Neural cell (in vitro differentiated cells): ENCODE measurements around the gene CDK5RAP2. TPM values are rescaled to one million over a fixed set of nuclear protein-coding genes. Genes with fewer than 3 reads are reported as not detected.

Experiments
- H2AFZ ChIP-seq: fragments of 200-600, 300-800 bp; sonication (generic), shearing (Covaris generic); 2 replicates; pipeline ENCODE4 v1.6.0; 2014; ENCODE audit warnings: low read depth, mild to moderate bottlenecking, antibody characterized with exemption, low read length, moderate library complexity
- H3F3A ChIP-seq: fragments of 200-600 bp; shearing (Covaris generic); 2 replicates; pipeline ENCODE4 v1.6.1; 2016; ENCODE audit warnings: mild to moderate bottlenecking, moderate library complexity, mixed read lengths, antibody characterized with exemption, low read length; ENCODE audit not compliant: insufficient read depth, poor library complexity, severe bottlenecking
- H3K27ac ChIP-seq: fragments of 200-600, 300-800 bp; sonication (generic), shearing (Covaris generic); 2 replicates; pipeline ENCODE4 v1.5.1; 2014; ENCODE audit warnings: mild to moderate bottlenecking, low read length, moderate library complexity
- H3K27me3 ChIP-seq: fragments of 300-800, 200-600 bp; sonication (generic), shearing (Covaris generic); 2 replicates; pipeline ENCODE4 v1.6.0; 2014; ENCODE audit warnings: mild to moderate bottlenecking, low read depth, low read length, moderate library complexity; ENCODE audit not compliant: insufficient read depth
- H3K36me3 ChIP-seq: fragments of 300-800, 200-600 bp; sonication (generic), shearing (Covaris generic); 2 replicates; pipeline ENCODE4 v1.5.1; 2014; ENCODE audit warnings: mild to moderate bottlenecking, antibody characterized with exemption, low read length, moderate library complexity; ENCODE audit not compliant: insufficient read depth
- H3K4me2 ChIP-seq: fragments of 300-800, 200-600 bp; sonication (generic), shearing (Covaris generic); 2 replicates; pipeline ENCODE4 v1.6.0; 2014; ENCODE audit warnings: mild to moderate bottlenecking, low read length
- H3K4me3 ChIP-seq: fragments of 300-800, 200-600 bp; sonication (generic), shearing (Covaris generic); 2 replicates; pipeline ENCODE4 v1.5.1; 2014; ENCODE audit warnings: mild to moderate bottlenecking, low read length, moderate library complexity
- H3K79me2 ChIP-seq: fragments of 200-600 bp; shearing (Covaris generic); replicated peaks from 2 replicates; pipeline ENCODE4 v1.6.0; 2014; ENCODE audit warnings: mild to moderate bottlenecking, low read length, moderate library complexity; ENCODE audit not compliant: insufficient read depth
- H3K9ac ChIP-seq: fragments of 300-800, 200-600 bp; sonication (generic), shearing (Covaris generic); 2 replicates; pipeline ENCODE4 v1.6.1; 2016; ENCODE audit warnings: mild to moderate bottlenecking, low read length, mixed read lengths
- H3K9me2 ChIP-seq: fragments of 200-600 bp; shearing (Covaris generic); 2 replicates; pipeline ENCODE4 v1.6.1; 2016; ENCODE audit warnings: mild to moderate bottlenecking, low read length, mixed read lengths; ENCODE audit not compliant: insufficient read depth
- H3K9me3 ChIP-seq: fragments of 200-600, 300-800 bp; sonication (generic), shearing (Covaris generic); 2 replicates; pipeline ENCODE4 v1.6.1; 2016; ENCODE audit warnings: mild to moderate bottlenecking, mixed run types, low read length, moderate library complexity, mixed read lengths
- H4K20me1 ChIP-seq: fragments of 200-600 bp; shearing (Covaris generic); 2 replicates; pipeline ENCODE4 v1.6.1; 2016; ENCODE audit warnings: mild to moderate bottlenecking, mixed run types; ENCODE audit not compliant: insufficient read depth
- CTCF ChIP-seq: fragments of 450-650 bp; IDR thresholded peaks from 2 replicates; pipeline ENCODE4 v1.5.1; 2014; ENCODE audit warnings: antibody characterized with exemption, mild to moderate bottlenecking, moderate library complexity; ENCODE audit not compliant: poor library complexity, severe bottlenecking
- EP300 ChIP-seq: fragments of 450-650 bp; conservative IDR thresholded peaks from 2 replicates; pipeline ENCODE4 v1.6.1; 2014; ENCODE audit warnings: antibody characterized with exemption, mild to moderate bottlenecking, moderate library complexity; ENCODE audit not compliant: poor library complexity, severe bottlenecking
- EZH2 ChIP-seq: fragments of 200-600, 300-800 bp; shearing (Covaris generic), sonication (generic); IDR thresholded peaks from 2 replicates; pipeline ENCODE4 v1.6.1; 2014; ENCODE audit warnings: antibody characterized with exemption, low read length, borderline replicate concordance, mild to moderate bottlenecking; ENCODE audit not compliant: insufficient read depth, poor library complexity, severe bottlenecking
- MXI1 ChIP-seq: fragments of 450-650 bp; conservative IDR thresholded peaks from 2 replicates; pipeline ENCODE4 v1.6.1; 2014; ENCODE audit warnings: antibody characterized with exemption, mild to moderate bottlenecking; ENCODE audit not compliant: poor library complexity, severe bottlenecking
- POLR2AphosphoS5 ChIP-seq: IDR thresholded peaks from 2 replicates; pipeline ENCODE4 v1.6.1; 2012
- RAD21 ChIP-seq: fragments of 450-650 bp; conservative IDR thresholded peaks from 2 replicates; pipeline ENCODE4 v1.6.1; 2014; ENCODE audit warnings: antibody characterized with exemption, mild to moderate bottlenecking, moderate library complexity
- REST ChIP-seq: IDR thresholded peaks from 2 replicates; pipeline ENCODE4 v1.6.1; 2012; ENCODE audit warnings: borderline replicate concordance
- SMC3 ChIP-seq: fragments of 450-650 bp; conservative IDR thresholded peaks from 2 replicates; pipeline ENCODE4 v1.6.1; 2014; ENCODE audit warnings: antibody characterized with exemption, mild to moderate bottlenecking, moderate library complexity; ENCODE audit not compliant: poor library complexity
- TAF1 ChIP-seq: IDR thresholded peaks from 2 replicates; pipeline ENCODE4 v1.6.1; 2012; ENCODE audit warnings: low read depth
- polyA plus RNA-seq: library from polyadenylated mRNA; depleted of rRNA; stranded (reverse); fragments of >200 nt; gene quantifications from 2 replicates; pipeline ENCODE4 v1.2.3, GENCODE V29; 2014

The CDK5RAP2 gene
- polyA plus RNA-seq, 1 donor from 2014 or later = 43.3 TPM

GRCh38 chr9:120353506-120353905 lies 226.5 kb downstream of the CDK5RAP2 start:
- Histone ChIP-seq H3K27me3 (no peaks in the 10 kb centered on the region), H3K36me3 (no peaks in the 10 kb centered on the region), H4K20me1 (no peaks in the 10 kb centered on the region), H3K27ac (no peak overlapping the region), H3F3A (no peaks in the 10 kb centered on the region), H3K9ac (no peak overlapping the region), H3K9me3 (no peaks in the 10 kb centered on the region), H3K79me2 (no peaks in the 10 kb centered on the region), H2AFZ (no peak overlapping the region), H3K4me3 (no peak overlapping the region), H3K4me2 (no peak overlapping the region), H3K9me2 (no peaks in the 10 kb centered on the region)
- TF ChIP-seq SMC3 (no peak), MXI1 (no peak), TAF1 (no peak), CTCF (no peak), EP300 (no peak), RAD21 (no peak), EZH2 (no peak), POLR2AphosphoS5 (no peak), REST (no peak)

- no peaks in the 10 kb centered on the region for H3K9me2 ChIP-seq
- H3F3A ChIP-seq = no peaks in the 10 kb centered on the region
- no peak for TF ChIP-seq POLR2AphosphoS5
- TF ChIP-seq MXI1 = no peak
- TF ChIP-seq EZH2 = no peak
- no peak for TF ChIP-seq CTCF
- no peak for TF ChIP-seq EP300
- no peak for TF ChIP-seq SMC3
- no peak for TF ChIP-seq RAD21
- no peak for TF ChIP-seq REST
- no peak for TF ChIP-seq TAF1
- H3K9me3 ChIP-seq = no peaks in the 10 kb centered on the region
- no peaks in the 10 kb centered on the region for H4K20me1 ChIP-seq
- H3K9ac ChIP-seq = no peak overlapping the region
- H3K4me2 ChIP-seq = no peak overlapping the region
- H3K4me3 ChIP-seq = no peak overlapping the region
- H3K36me3 ChIP-seq = no peaks in the 10 kb centered on the region
- H3K27ac ChIP-seq = no peak overlapping the region
- H2AFZ ChIP-seq = no peak overlapping the region
- no peaks in the 10 kb centered on the region for H3K27me3 ChIP-seq
- no peaks in the 10 kb centered on the region for H3K79me2 ChIP-seq
These were observed 228.9 kb downstream of the CDK5RAP2 start for GRCh38 chr9:120351106-120351505.
